A673 (cell line): Measurements from ENCODE around the gene PNKD.

Source experiments
- CTCF ChIP-seq: fragments of 300-800, 200-600 bp; sonication (generic); conservative IDR thresholded peaks from 2 replicates; pipeline ENCODE4 v1.5.1; 2017; ENCODE audit warnings: low read depth, mild to moderate bottlenecking, antibody characterized with exemption, low read length, moderate library complexity, mixed read lengths
- EZH2 ChIP-seq: fragments of 200-600 bp; sonication (generic); IDR thresholded peaks from 2 replicates; pipeline ENCODE4 v1.6.1; 2017; ENCODE audit warnings: borderline replicate concordance, low read depth, mild to moderate bottlenecking, mixed read lengths, antibody characterized with exemption, low read length; ENCODE audit not compliant: poor library complexity, severe bottlenecking

- TF ChIP-seq CTCF (no peak), EZH2 (no peak)
Measured at GRCh38 chr2:218343591-218343990, 73.3 kb downstream of the PNKD start.
